NCI-H2196 treated with DMSO at 0.1 percent for 48 hours (cell line): Measurements from ENCODE around the gene TMEM119.
"Not testable (repeated sequence)": the region's sequence is repeated elsewhere in the genome, so short reads cannot be mapped to it uniquely, and the experiment has no call there.

Experiments used
- DNase-seq: peaks from one replicate; lab custom pipeline; 2025; ENCODE audit not compliant: unreplicated experiment; lab: John Stamatoyannopoulos, UW

Gene TMEM119

DNA sequence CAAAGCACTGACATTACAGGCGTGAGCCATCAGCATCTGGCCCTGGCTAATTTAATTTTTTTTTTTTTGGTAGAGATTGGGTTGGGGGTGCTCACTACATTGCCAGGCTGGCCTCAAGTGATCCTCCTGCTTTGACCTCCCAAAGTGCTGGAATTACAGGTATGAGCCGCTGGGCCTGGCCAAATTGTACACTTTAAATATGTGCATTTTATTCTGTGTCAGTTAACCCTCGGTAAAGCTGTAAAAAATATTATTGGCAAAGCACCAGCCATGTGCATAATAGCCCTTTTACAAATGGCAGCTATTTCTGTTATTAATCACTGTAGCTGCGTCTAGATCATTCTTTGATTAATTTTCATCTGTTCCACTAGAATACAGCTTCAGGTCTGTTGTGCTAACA lies 12.0 kb downstream of the TMEM119 start:
- no peak for DNase-seq

DNA sequence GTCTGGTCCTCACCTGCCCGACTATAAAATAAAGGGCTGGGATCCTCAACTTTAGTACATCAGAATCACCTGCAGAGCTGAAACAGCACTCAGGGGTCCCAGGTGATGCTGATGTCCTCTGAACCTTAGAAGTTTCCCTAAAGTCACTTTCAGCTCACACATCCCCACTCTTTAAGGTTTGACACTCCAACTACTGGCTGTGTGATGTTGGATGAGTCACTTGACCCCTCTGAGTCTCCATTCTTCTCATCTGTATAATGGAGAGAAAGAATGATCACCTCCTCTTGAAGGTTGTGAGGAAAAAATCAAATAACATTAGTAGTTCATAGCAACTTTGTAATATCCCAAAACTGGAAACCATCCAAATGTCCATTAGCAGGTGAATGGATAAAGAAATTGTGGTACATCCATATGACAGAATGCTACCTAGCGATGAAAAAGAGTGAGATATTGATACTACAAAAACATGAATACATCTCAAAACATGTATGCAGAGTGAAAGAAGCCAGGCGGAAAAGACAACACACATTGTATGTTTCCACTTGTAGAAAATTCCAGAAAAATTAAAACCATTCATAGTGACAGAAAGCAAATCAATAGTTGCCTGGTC lies 13.3 kb downstream of the TMEM119 start:
- DNase-seq, result no peak

DNA sequence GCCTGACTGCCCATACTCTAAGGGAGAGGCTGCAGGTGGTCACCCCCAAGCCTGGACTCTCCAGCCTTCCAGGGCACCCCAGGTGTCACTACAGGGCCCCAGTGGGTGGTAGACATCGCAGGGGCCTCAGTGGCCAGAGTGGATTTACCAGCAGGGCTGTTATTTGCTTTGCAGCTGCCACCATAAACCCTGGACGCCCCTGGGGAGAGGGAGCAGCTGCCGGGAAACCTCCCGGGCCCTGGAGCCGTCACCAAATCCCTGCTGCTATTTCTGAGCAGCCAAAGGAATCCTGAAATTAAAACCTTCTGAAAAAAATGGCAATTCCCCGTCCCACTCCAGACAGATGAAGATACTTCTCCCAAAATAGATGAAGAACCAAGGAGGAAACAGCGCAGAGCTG lies 13.9 kb downstream of the TMEM119 start:
- no peak for DNase-seq

DNA sequence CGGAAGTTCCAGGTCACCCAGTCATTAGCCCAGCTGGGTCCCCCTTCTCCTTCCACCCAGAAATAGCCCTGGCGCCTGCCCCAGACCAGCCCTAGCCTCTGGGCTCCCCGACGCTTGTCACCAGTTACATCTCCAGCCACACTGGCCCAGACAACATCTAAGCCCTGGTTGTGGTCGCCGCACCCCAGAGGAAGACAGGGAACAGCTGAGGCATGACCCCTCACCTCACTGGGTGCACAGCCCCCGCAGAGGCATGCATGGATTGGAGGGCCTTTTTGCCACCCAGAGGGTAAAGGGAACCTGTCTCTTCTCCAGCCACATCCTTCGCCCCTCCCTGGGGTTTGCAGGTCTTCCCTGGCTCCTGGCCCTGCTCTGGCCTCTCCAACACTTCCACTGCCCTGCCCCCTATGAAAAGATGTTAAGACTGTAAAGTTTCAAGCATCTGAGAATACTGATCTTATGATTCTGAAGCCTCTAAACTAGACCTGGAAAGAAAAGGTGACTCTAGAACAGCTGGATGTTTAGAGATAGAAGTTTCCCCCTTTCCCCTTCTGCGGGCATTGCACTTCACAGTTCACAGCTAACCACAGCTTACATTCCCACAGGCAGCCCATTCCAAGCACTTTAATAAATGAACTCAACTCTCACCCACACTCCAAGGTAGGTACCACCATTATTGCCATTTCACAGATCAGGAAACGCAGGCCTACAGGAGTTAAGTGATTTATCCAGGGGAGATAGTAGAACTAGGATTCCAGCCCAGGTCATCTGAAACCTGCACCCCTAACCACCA lies 14.7 kb downstream of the TMEM119 start:
- no peak for DNase-seq

DNA sequence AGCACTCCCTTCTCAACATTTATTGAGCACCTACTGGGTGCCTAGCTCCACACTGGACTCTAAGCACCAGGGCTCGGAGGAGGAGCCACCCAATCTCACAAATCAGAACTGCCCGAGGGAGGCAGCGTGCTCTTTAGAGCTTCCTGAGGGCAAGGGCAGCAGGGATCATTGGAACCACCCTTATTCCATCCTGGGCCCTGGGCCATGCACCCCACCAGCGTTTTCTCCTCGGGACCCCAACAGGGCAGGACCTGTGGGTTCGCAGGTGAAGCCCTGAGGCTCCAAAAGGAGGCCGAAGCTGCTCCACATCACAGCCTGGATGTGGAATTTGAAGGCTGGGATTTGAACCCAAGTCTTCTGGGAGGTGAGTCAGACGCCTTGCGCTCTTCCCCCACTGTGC lies 15.4 kb downstream of the TMEM119 start:
- no peak for DNase-seq

DNA sequence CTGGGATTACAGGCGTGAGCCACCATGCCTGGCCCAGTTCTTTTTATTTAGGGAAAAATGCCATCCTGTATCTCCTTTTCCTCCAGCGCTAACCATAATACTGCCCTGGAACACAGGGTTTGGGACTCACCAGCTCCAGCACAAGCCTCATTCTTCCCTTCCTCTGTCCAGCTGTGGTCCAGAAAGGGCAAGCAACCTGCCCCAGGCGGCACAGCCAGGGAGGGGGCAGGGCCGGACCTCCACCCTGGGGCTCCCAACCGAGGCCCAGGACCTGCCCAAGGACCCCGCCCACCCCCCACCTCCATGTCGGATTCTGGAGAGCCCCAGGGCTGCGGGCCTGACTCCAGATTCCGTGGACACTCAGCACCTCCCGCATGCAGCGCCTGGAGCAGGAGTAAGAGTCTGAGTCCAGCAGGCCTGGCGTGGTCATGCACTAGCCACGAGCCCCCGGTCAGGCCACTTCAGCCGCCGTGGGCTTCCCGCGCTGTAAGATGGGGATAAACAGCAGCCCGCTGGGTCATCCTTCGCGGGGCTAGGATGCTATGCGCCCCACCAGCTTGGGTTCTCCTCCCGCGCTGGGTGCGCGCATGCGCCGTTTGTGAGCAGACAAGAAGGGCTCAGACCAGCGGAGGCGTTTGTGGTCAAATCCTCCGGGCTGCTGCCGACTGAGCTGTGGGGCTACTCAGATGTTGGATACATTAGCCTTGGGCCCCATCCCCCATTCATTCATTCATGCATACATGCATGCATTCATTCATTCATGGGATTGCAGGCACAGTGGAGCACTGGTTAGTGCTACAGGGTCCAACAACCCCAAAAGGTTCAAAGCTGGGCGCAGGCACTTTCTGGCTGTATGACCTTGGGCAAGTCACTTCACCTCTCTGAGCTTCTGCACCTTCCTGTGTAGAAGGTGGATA lies 16.3 kb downstream of the TMEM119 start:
- no peak for DNase-seq

DNA sequence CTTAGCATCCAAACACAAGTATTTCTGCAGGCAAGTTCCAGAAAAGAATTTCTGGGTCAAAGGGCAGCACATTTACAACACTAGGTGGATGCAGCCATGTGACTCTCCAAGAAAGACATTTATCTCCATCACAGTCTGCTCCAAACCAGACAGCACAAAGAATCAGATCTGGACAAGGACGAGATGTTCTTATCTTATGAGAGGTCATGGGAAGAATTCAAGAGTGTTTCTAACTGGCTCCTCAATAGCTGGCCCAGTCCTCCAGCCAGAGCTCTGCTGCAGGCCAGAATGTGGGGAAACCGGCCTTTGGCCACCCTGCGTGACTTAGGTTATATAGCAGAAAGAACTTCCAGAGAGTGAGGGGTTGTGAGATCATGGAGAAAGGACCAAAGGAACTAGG lies 17.4 kb downstream of the TMEM119 start:
- no peak for DNase-seq

DNA sequence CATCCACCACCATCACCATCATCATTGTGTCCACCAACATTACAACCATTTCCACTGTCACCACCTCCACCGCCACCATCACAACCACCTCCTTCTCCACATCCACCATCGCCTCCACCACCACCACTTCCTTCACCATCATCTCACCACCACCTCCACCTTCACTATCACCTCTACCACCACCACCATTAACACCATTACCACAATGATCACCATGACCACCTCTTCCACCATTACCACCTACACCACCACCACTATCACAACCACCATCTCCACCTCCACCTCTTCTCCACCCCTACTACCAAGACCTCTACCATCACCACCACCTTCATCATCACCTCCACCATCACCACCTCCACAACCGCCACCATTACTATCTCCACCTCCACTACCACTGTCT lies 19.1 kb downstream of the TMEM119 start:
- DNase-seq, result no peak

DNA sequence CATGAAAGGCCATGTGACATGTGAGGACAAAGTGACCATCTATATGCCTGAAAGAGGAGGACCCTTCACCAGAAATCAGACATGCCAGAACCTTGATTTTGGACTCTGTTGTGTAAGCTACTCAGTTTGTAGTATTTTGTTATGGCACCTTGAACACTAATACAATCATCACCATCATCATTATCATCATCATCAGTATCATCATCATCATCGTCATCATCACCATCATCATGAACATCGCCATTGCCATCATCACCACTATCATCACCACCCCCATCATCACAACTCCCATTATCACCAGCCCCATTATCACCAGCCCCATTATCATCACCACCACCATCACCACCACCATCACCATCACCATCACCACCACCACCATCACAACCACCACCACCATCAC lies 19.6 kb downstream of the TMEM119 start:
- no peak for DNase-seq

DNA sequence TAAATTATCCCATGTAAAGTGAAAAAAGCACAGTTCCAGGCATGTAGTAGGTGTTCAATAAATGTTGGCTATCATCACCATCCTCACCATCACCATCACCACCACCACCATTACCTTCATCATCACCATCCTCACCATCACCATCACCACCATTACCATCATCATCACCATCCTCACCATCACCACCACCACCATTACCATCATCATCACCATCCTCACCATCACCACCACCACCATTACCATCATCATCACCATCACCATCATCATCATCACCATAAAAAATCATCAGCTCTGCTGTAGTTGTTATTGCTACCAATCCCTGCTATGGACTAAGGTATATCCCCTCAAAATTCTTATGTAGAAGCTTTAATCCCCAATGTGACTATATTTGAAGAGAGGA lies 20.4 kb downstream of the TMEM119 start:
- DNase-seq, result no peak

DNA sequence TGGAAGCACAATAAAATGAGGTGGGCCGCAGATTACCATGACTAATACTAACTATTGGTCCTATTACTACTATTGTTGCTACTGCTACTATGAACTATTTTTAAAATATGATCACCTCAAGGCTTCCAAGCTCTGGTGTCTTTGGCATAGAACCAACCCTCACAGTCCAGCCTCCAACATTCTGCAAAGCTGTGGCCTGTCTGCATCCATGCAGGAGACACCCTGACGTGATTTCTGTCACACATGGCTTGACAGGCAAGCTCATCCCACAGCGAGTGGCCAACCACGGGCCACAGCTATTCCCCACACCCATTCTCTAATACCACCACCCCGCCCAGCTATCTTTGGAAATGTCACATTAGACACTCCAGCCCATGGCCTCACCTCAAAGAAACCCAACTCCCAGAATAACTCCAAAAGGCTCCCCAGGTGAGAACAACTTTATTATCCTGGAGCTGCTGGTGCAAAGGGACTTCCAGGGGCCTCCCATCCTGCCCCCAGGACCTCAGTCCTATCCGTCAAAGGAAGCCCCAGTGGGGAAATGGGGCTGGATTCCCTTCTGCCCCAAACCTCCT lies 21.1 kb downstream of the TMEM119 start:
- DNase-seq, result no peak

DNA sequence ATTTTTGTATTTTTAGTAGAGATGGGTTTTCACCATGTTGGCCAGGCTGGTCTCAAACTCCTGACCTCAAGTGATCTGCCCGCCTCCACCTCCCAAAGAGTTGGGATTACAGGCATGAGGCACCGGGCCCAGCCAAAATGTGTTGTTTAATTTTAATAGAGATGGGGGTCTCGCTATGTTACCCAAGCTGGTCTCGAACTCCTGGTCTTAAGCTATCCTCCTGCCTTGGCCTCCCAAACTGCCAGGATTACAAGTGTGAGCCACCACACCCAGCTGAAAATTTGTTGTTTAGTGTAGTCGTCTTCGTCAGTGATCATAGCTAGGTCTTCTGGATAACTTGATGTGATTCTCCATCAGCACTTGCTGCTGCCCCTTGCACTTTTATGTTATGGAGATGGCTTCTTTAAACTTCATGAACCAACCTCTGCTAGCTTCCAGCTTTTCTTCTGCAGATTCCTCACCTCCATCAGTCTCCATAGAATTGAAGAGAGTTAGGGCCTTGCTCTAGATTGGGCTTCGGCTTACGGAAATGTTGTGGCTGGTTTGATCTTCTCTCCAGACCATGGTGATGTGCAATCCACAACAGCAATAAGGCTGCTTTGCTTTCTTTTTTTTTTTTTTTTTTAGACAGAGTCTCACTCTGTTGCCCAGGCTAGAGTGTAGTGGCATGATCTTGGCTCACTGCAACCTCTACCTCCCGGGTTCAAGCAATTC lies 22.5 kb downstream of the TMEM119 start:
- DNase-seq, result no peak

DNA sequence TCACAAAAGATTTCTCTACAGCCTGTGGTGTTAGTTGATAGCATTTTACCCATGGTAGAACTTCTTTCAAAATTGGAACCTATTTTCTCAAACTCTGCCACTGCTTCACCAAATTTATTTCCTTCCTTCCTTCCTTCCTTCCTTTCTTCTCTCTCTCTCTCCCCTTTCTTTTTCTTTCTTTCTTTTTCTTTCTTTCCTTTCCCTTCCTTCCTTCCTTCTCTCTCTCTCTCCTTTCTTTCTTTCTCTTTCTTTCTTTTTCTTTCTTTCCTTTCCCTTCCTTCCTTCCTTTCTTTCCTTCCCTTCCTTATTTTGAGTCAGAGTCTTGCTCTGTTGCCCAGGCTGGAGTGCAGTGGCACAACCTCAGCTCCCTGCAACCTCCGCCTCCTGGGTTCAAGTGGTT lies 23.6 kb downstream of the TMEM119 start:
- not testable (repeated sequence) for DNase-seq

DNA sequence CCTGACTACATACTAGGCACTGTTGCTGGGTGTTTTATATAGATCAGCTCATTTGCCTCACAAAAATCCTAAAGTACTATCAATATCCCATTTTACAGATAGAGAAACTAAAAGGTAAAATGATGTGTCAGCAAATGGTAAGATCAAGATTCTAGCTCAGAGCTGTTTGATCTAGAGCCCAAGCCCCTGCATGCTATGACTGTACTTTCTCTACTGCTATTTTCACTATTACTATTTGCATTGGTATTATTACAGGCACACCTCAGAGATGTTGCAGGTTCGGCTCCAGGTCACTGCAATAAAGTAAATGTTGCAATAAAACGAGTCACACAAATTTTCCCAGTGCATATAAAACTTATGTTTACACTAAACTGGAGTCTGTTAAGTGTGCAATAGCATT lies 24.6 kb downstream of the TMEM119 start:
- no peak for DNase-seq

DNA sequence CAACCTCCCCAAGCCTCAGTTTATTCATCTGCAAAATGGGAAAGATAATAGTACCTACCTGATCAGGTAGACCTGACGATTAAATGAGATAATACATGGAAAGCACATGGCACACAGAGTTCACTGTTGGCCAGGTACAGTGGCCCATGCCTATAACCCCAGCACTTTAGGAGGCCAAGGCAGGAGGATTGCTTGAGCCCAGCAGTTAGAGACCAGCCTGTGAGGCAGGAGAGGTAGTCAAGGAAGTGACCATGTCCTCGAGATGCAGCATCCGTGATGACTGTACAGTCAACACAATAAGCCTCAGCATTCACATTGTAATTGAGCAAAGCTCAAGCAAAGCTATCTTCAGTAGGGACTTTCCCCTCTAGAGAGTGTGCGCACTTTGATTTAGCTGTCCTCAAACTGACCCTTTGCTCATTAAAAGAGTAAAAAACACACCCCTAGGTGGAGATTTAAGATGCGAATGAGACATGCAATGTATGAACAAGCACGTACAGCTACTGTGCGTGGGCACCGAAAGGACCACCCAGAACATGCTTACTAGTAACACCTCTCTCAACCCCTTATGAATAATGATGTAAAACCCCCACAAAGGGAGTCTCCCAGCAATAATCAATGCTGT lies 25.6 kb downstream of the TMEM119 start:
- DNase-seq, result no peak

DNA sequence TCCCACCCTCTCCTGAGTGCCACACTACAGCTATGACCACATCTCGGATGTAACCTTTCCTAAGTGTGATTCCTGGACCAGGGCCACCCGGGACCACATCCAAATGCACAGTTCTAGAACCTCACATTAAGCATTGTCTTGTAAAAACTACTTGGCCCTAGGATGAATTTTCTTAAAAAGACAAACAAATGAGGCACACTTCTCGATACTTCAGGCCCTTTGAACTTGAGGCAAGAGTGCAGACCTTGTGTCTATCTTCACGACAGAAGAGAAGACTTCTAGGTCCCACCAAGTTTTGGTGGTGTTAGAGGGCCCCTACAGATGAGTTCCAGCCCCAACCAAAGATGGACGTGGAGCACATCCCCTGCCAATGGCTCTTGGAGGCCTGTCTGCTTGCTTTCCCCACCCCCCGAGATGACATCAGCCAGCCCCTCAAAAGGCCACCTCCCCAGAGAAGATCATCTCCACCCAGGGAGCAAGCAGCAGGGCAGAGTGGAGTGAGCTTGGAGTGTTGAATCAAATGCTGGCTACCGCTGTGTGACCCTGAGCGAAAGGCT lies 26.2 kb downstream of the TMEM119 start:
- DNase-seq, result no peak

DNA sequence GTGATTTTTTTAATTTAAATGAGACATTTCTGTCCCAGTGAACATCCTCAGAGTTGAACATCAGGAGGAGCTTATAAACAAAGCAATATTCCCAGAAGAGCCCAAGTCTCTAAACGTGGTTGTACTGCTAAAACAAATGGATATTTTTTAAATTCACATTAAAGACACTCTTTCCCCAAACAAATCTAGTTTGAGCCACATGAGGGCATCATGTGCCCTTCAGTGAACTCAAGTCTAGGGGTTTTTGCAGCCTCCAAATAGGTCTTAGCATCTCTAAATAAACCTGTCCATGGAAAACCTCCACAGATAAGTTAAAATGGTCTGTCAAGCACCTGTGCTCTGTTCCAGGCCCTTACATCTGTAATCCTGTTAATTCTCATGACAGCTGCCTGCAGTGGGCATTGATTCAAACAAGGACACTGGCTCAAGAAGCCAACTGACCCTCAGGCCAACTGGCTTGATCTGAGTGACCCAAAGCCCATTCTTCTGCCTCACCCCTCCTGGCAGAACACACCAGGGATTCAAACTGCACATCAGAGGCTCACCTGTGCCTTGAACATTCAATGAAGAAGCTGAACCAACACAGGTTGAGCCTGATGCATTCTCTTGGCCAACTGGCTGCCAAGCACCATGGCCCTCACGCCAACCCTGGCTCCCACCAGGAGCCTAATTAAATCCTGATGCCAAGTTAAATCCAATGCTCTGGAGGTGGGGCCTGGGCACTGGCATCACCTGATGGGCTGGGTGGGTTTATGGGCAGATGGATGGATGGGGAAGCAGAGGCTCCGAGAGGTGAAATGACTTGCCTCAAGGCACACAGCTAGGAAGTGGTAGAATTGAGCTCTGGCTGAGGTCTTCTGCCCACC lies 26.9 kb downstream of the TMEM119 start:
- DNase-seq, result no peak

DNA sequence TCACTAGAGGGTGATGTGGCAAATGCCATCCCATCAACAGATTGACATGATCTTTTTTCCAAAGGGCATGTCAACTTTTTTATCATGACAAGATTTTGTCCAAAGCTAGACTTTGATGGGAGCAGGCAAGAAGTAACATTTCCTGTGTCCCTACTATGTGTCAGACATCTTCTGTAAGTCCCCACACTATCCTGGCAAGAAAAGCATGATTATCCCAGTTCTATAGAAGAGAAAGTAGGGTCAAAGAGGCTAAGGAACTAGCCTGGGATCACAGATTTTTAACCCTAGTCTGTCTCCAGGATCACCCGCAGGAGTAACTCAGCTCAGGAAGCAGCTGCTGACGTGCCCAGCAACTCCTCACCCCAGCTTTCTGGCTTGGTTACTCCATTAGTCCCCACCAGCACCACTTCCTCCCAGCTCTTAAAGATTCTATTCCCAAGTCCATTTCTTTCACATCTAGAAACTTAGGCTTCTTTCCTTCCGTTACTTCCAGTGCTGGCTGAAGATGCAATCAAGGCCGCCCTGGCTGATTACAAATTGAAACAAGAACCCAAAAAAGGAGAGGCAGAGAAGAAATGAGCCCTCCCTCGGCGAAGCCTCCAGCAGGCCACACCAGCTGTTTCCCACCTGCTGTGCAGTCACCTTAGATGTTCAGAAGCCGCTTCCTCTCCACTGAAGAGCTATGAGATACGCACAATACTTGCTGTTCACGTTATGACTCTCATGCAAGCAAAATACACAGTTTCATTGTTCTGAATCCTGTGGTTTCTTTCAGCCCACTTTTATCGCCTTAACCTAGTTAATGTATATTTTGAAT lies 29.3 kb downstream of the TMEM119 start:
- DNase-seq, result peak; percentile 38
